ENCODE data around the gene HNRNPL. TPM values are rescaled to one million over a fixed set of nuclear protein-coding genes. Genes with fewer than 3 reads are reported as not detected.

Gene HNRNPL
- total RNA-seq (2022; extraction: Qiagen RNA extraction; ENCODE audit: low read depth), result 305 to 358 TPM (median 332 TPM) in 5 replicates

GRCh38 chr19:38849860-38850435 lies at the start of gene HNRNPL:
Gene HNRNPL, minus strand, starts transcription at chr19:38849986. Its CDS starts 20 bp downstream, at chr19:38849966.

GRCh38 chr19:38877781-38878574 lies 28.2 kb upstream of the HNRNPL start, which contains the start of gene RINL:
Gene RINL, minus strand, starts transcription at chr19:38878275. Its CDS starts 1,533 bp downstream, at chr19:38876742.

DNA sequence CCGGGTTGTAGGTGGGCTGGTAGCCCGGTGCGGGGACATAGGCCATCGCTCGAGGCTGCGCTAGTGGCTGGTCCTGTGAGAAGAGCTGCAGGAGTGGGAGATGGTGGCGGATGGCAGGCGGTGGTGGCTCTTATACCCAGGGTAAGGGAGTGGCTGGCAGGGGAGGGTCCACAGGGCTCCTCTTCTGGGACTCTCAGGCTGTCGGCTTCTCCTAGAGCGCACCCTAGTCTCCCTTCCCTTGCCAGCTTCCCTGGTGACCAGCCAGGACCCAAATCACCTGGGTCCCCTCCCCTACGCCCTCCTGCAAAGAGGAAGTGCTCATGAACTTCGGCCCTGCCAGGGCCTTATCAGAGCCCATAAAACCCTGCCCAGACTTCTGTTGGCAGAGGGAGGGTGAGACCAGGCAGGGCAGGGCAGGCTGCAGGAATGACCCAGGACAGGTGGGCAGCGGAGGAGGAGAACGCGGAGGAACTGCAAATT lies 36.9 kb downstream of the HNRNPL start, which contains the start of gene LGALS4:
TSS of gene LGALS4 (minus strand) at position 105 of the 480 bp plus-strand sequence. CDS start at position 46, 59 bp downstream.

DNA sequence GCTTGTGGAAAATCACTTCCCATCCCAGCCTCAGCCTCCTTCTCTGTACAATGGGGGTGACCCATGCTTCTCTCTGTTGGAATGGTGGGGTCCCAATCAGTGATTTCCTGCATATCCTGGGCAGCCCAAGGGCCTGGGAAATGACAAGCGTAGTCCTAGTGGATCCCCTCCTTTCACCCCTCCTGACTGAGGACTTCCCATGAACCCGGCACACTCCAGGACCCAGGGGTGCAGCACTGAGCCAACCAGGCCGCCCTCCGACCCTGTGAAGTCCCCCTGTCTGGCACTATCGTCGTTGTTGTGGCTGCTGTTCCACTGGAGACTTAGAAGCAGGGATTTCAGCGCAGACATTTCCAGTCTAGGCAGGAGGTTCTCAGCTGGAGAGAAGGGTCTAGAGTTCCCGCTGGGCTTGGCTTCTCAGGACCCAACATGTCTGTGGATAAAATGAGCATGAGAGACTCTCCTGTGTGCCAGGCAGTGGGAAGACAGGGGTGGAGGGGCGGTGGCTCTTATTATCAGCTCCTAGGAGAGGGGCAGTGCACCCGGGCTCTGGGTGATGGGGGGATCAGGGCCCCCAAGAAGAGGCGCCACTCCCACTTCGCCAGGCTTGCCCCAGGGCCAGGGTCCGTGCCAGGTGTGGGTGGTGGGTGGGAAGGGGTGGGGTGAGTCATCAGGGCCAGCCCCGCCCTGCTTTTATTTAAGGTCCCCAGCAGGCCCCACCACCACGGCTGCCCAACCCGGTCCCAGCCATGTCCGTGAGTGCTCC lies 61.1 kb downstream of the HNRNPL start, which contains the start of gene LGALS7B:
TSS of gene LGALS7B (plus strand) at position 723 of the 766 bp plus-strand sequence. CDS start at position 750, 27 bp downstream.

Other genes starting within 250 kb of the HNRNPL start
- gene MAP4K1, start 232.0 kb downstream of the HNRNPL start, total RNA-seq (2022; extraction: Qiagen RNA extraction; ENCODE audit: low read depth), result 0.40 to 3.6 TPM (median 0.85 TPM) in 5 replicates
- 684 to 1,048 TPM (median 735 TPM) in 5 replicates for gene EIF3K, start 230.8 kb downstream of the HNRNPL start, total RNA-seq (2022; extraction: Qiagen RNA extraction; ENCODE audit: low read depth)
- gene ACTN4, start 202.3 kb downstream of the HNRNPL start, total RNA-seq (2022; extraction: Qiagen RNA extraction; ENCODE audit: low read depth), result 751 to 1,254 TPM (median 1,147 TPM) in 5 replicates
- gene CAPN12, start 105.5 kb downstream of the HNRNPL start, total RNA-seq (2022; extraction: Qiagen RNA extraction; ENCODE audit: low read depth), result 4.2 to 6.0 TPM (median 5.6 TPM) in 5 replicates
- 1.3 TPM in 1 of 5 replicates, not detected in the others for gene LGALS7, start 76.5 kb downstream of the HNRNPL start, total RNA-seq (2022; extraction: Qiagen RNA extraction; ENCODE audit: low read depth)
- gene LGALS7B, start 60.8 kb downstream of the HNRNPL start, total RNA-seq (2022; extraction: Qiagen RNA extraction; ENCODE audit: low read depth), result 0.56 to 0.58 TPM in 2 of 5 replicates, not detected in the others
- 0.35 to 1.8 TPM (median 0.45 TPM) in 5 replicates for gene LGALS4, start 37.0 kb downstream of the HNRNPL start, total RNA-seq (2022; extraction: Qiagen RNA extraction; ENCODE audit: low read depth)
- 276 to 372 TPM (median 288 TPM) in 5 replicates for gene ECH1, start 18.2 kb downstream of the HNRNPL start, total RNA-seq (2022; extraction: Qiagen RNA extraction; ENCODE audit: low read depth)
- gene RINL, start 28.3 kb upstream of the HNRNPL start, total RNA-seq (2022; extraction: Qiagen RNA extraction; ENCODE audit: low read depth), result 1.6 to 3.6 TPM (median 2.6 TPM) in 5 replicates
- 28.3 to 37.7 TPM (median 35.8 TPM) in 5 replicates for gene SIRT2, start 49.6 kb upstream of the HNRNPL start, total RNA-seq (2022; extraction: Qiagen RNA extraction; ENCODE audit: low read depth)
- gene NFKBIB, start 50.0 kb upstream of the HNRNPL start, total RNA-seq (2022; extraction: Qiagen RNA extraction; ENCODE audit: low read depth), result 58.8 to 116 TPM (median 98.0 TPM) in 5 replicates
- 0.37 to 0.77 TPM (median 0.52 TPM) in 4 of 5 replicates, not detected in the other for gene CCER2, start 62.2 kb upstream of the HNRNPL start, total RNA-seq (2022; extraction: Qiagen RNA extraction; ENCODE audit: low read depth)
- 52.7 to 58.8 TPM (median 54.7 TPM) in 5 replicates for gene SARS2, start 80.8 kb upstream of the HNRNPL start, total RNA-seq (2022; extraction: Qiagen RNA extraction; ENCODE audit: low read depth)
- 222 to 326 TPM (median 280 TPM) in 5 replicates for gene MRPS12, start 81.0 kb upstream of the HNRNPL start, total RNA-seq (2022; extraction: Qiagen RNA extraction; ENCODE audit: low read depth)
- gene FBXO17, start 125.8 kb upstream of the HNRNPL start, total RNA-seq (2022; extraction: Qiagen RNA extraction; ENCODE audit: low read depth), result 64.1 to 85.5 TPM (median 79.4 TPM) in 5 replicates
- gene FBXO27, start 182.6 kb upstream of the HNRNPL start, total RNA-seq (2022; extraction: Qiagen RNA extraction; ENCODE audit: low read depth), result 2.8 to 4.4 TPM (median 3.9 TPM) in 5 replicates
- gene ACP7, start 234.4 kb upstream of the HNRNPL start, total RNA-seq (2022; extraction: Qiagen RNA extraction; ENCODE audit: low read depth), result 0.06 to 0.13 TPM (median 0.08 TPM) in 4 of 5 replicates, not detected in the other

Measured in A549 treated with GW870086 at 1 μM for 4 hours (cell line).